Hematopoietic multipotent progenitor cell treated with erythropoietin and hydrocortisone succinate and interleukin-3 and kit ligand, for 6 days (in vitro differentiated cells): ENCODE measurements around the gene GLCE.
A peak's percentile ranks its signal among the peaks of the same experiment; 100 is the strongest.
"Not testable (repeated sequence)": the region's sequence is repeated elsewhere in the genome, so short reads cannot be mapped to it uniquely, and the experiment has no call there.

ENCODE experiments used
- DNase-seq: peaks from one replicate; pipeline ENCODE4 v3.0.0-alpha.2; 2015

The GLCE gene

GRCh38 chr15:69277316-69277715 lies 116.9 kb downstream of the GLCE start:
- DNase-seq = no peak

- no peak for DNase-seq
Observed at GRCh38 chr15:69279636-69280035, 119.2 kb downstream of the GLCE start.

- DNase-seq = no peak
Observed at GRCh38 chr15:69280783-69281182, 120.3 kb downstream of the GLCE start.

- DNase-seq = no peak
Observed at GRCh38 chr15:69282104-69282743, 121.8 kb downstream of the GLCE start.

GRCh38 chr15:69285834-69286233 lies 125.4 kb downstream of the GLCE start:
- DNase-seq = no peak

- no peak for DNase-seq
Observed at GRCh38 chr15:69288011-69288410, 127.6 kb downstream of the GLCE start.

- DNase-seq = no peak
Observed at GRCh38 chr15:69288531-69289341, 128.3 kb downstream of the GLCE start.

- no peak for DNase-seq
Observed at GRCh38 chr15:69289342-69290146, 129.1 kb downstream of the GLCE start.

- DNase-seq = no peak
Observed at GRCh38 chr15:69290346-69291164, 130.1 kb downstream of the GLCE start.

GRCh38 chr15:69291651-69292050 lies 131.2 kb downstream of the GLCE start:
- not testable (repeated sequence) for DNase-seq

GRCh38 chr15:69292826-69293420 lies 132.5 kb downstream of the GLCE start:
- DNase-seq = no peak

- DNase-seq = no peak
Observed at GRCh38 chr15:69293741-69294615, 133.5 kb downstream of the GLCE start.

GRCh38 chr15:69296606-69297005 lies 136.2 kb downstream of the GLCE start:
- no peak for DNase-seq

GRCh38 chr15:69297642-69298353 lies 137.4 kb downstream of the GLCE start:
- DNase-seq = no peak

- no peak for DNase-seq
Observed at GRCh38 chr15:69298354-69298696, 137.9 kb downstream of the GLCE start.

GRCh38 chr15:69298697-69299441 lies 138.4 kb downstream of the GLCE start, which contains the start of gene PAQR5:
TSS of gene PAQR5 (plus strand) at chr15:69298912. CDS start at chr15:69360081, 61,169 bp downstream.
- peak; percentile 66 for DNase-seq

GRCh38 chr15:69299451-69299886 lies 139.0 kb downstream of the GLCE start:
- DNase-seq = no peak

- no peak for DNase-seq
Observed at GRCh38 chr15:69299943-69300588, 139.6 kb downstream of the GLCE start.

GRCh38 chr15:69301101-69301500 lies 140.7 kb downstream of the GLCE start:
- DNase-seq = not testable (repeated sequence)
